GM10266 (cell line): ENCODE measurements around the gene TAT.
"Not testable (repeated sequence)": the region's sequence is repeated elsewhere in the genome, so short reads cannot be mapped to it uniquely, and the experiment has no call there.

Experiments
- DNase-seq: peaks from one replicate; pipeline ENCODE4 v3.0.0; 2012; ENCODE audit errors: extremely low spot score
- TF ChIP-seq, protein P1 (sequence below): IDR thresholded peaks from 2 replicates; pipeline ENCODE4 v1.5.1; 2012; ENCODE audit warnings: mild to moderate bottlenecking, low read depth; ENCODE audit not compliant: control insufficient read depth, insufficient read depth; ENCODE audit errors: missing control alignments

TAT gene

DNA sequence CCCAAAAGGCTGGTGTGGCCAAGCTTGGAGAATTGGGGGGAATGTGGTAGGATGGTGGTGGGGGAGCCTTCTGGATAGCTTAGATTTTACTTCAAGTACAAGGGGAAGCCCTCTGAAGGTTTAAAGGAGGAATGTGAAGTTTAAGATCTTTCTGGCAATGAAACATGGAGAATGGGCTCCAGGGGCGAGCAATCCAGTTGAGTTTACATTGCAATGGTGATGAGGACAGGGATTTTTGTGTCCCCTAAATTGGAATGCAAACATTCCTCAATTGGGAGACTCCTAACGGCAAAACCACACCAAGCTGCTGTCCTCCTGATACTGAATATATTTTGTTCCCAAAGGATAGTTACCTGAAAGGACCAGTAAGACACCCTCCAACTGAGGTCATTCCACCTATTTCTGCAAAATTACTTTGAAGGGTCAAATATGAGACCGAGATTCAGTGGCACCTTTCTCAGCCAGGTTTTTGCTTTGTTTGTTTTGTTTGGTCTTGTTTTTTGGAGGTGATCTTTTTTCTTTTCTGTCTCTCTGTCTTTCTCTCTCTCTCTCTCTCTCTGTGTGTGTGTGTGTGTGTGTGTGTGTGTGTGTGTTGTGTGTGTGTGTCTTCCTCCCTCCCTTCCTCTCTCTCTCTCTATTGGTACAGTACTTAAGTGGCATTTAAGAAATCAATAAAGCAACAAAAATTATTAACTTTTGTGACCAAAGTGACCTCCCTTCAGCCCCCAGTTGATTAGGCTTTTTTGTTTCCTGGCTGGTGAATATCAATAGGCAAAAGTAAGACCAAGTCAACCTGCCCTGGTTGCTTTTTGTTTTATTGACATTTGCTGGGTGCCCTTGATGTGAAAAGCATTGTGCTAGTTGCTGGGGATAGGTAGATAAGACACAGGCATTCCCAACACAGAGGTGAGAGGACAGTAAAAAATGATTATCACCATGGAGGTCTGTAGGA lies 16.4 kb upstream of the TAT start:
- TF ChIP-seq, protein P1, sequence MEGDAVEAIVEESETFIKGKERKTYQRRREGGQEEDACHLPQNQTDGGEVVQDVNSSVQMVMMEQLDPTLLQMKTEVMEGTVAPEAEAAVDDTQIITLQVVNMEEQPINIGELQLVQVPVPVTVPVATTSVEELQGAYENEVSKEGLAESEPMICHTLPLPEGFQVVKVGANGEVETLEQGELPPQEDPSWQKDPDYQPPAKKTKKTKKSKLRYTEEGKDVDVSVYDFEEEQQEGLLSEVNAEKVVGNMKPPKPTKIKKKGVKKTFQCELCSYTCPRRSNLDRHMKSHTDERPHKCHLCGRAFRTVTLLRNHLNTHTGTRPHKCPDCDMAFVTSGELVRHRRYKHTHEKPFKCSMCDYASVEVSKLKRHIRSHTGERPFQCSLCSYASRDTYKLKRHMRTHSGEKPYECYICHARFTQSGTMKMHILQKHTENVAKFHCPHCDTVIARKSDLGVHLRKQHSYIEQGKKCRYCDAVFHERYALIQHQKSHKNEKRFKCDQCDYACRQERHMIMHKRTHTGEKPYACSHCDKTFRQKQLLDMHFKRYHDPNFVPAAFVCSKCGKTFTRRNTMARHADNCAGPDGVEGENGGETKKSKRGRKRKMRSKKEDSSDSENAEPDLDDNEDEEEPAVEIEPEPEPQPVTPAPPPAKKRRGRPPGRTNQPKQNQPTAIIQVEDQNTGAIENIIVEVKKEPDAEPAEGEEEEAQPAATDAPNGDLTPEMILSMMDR = no peak
- DNase-seq = no peak

DNA sequence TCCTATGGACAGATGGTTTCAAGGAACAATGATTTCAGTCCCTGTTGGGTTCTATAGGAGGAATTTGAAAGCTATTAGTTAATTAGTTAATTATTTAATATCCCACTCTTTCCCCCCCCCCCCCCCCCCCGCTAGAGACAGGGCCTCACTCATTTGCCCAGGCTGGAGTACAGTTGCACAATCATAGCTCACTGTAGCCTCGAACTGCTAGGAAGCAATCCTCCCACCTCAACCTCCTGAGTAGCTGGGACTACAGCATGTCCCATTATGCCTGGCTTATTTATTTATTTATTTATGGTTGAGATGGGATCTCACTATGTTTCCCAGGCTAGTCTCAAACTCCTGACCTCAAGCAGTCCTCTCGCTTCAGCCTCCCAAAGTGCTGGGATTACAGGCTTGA lies 15.0 kb upstream of the TAT start:
- no peak for DNase-seq
- TF ChIP-seq, protein P1 = no peak

DNA sequence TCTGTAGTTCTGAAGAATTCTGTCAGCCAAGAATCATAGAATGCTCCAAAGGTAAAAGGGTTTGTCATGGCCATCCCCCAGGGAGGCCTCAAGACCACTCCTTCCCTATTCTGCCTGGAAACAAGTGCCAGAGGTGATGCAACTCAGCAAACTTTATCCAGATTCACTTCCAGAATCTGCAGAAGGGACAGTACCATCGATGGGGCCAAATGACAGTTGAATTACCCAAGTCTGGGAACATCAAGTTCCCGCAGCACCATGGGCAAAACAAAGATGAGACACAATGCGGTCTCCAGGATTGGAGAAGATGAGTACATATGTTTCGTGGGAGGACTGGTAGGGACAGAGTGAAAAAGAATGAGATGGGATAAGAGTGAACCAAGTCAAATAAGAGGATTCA lies 13.7 kb upstream of the TAT start:
- TF ChIP-seq, protein P1 = no peak
- no peak for DNase-seq

DNA sequence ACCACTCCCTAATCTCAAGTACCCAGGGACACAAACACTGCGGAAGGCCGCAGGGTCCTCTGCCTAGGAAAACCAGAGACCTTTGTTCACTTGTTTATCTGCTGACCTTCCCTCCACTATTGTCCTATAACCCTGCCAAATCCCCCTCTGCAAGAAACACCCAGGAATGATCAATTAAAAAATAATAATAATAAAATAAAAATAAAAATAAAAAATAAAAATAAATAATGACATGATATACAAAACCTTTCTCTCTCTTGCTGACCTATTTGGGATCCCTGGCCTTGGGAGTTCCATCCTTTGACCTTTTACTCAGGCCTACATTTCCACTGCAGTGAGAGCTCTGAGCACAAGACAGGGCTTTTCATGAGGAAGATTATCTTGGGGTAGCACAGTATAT lies 13.2 kb upstream of the TAT start:
- not testable (repeated sequence) for DNase-seq

DNA sequence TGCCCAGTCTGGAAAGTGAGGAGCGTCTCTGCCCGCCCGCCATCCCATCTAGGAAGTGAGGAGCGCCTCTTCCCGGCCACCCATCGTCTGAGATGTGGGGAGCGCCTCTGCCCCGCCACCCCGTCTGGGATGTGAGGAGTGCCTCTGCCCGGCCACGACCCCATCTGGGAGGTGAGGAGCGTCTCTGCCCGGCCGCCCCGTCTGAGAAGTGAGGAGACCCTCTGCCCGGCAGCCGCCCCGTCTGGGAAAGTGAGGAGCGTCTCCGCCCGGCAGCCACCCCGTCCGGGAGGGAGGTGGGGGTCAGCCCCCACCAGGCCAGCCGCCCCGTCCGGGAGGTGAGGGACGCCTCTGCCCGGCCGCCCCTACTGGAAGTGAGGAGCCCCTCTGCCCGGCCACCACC lies 12.4 kb upstream of the TAT start:
- DNase-seq = not testable (repeated sequence)

DNA sequence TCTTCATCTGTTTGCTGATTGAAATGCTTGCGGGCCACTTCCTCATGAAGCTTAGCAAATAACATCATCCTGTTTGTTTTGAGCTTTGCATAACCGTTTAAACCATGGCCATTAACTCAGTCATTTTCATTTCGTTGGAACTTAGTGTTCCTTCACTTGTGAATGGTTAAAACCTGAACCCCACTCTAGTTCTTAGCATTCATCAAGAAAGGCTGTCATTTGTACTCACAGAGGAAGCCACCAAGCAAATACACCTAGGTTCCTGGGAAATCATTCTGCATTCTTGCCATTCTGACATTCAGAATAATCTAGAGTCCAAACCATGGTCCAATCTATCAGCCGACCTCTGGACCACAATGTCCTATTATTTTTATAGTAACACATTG lies 8.4 kb upstream of the TAT start:
- TF ChIP-seq, protein P1 = no peak
- no peak for DNase-seq

DNA sequence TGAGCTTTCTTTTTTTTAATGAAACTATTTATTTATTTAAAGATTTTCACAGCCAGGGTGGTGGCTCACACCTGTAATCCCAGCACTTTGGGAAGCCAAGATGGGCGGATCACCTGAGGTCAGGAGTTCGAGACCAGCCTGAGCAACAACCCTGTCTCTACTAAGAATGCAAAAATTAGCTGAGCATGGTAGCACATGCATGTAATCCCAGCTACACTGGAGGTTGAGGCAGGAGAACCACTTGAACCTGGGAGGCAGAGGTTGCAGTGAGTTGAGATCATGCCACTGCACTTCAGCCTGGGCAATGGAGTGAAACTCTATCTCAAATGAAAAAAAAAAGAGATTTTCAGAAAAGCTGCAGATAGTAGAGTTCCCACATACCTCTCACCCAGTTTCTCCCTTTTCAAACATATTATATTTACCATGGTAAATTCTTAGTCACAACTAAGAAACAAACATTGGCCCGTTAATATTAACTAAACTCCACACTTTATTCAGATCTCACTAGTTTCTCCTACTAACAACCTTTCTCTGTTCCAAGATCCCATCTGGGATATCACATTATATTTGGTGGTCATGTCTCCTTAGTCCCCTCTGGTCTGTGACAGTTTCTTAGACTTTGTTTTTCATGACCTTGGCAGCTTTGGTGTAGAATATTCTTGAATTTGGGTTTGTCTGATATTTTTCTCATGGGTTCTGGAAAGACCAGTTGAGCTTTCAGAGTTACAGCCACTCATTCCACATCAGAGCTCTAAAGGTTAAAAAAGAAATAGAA lies 7.8 kb upstream of the TAT start:
- no peak for DNase-seq
- TF ChIP-seq, protein P1 = no peak

DNA sequence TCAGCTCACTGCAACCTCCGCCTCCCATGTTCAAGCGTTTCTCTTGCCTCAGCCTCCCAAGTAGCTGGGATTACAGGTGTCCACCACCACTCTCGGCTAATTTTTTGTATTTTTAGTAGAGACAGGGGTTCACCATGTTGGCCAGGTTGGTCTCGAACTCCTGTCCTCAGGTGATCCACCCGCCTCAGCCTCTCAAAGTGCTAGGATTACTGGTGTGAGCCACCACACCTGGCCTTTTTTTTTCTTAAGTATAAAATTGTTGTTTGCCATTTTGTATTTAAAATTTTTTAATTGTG lies 5.6 kb upstream of the TAT start:
- DNase-seq = not testable (repeated sequence)

DNA sequence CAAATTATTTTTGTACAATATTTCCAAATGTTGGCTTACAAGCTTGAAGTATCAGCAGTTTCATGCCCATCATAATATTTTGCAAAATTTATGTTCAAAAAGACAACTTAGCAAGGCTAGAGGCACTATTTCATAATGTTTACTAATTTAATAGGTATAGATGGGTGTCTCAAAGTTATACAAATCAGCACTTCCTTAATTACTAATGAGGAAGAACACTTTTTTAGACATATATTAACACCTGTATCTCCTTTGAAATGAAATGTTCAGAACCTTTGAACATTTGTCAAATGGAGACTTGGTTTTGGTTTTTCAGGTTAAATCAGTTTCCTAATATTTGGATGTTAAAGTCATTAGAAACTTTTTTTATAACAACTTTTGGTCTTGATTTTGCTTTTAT lies 2.2 kb downstream of the TAT start:
- TF ChIP-seq, protein P1 = no peak

More for the DNA sequence above, 2.2 kb downstream of the TAT start:
- no peak for DNase-seq
